Urinary bladder (tissue), 4 donors: ENCODE data around the gene ECHDC1. TPM values are rescaled to one million over a fixed set of nuclear protein-coding genes. Genes with fewer than 3 reads are reported as not detected.
"Not testable (repeated sequence)": the region's sequence is repeated elsewhere in the genome, so short reads cannot be mapped to it uniquely, and the experiment has no call there.

Experiments used
- DNase-seq: peaks from one replicate; pipeline ENCODE4 v3.0.0-alpha.2; 2015; ENCODE audit errors: extremely low spot score
- H3K27ac ChIP-seq: one replicate; pipeline ENCODE4 v1.5.1; 2013; ENCODE audit warnings: low read depth, mild to moderate bottlenecking, moderate library complexity
- H3K36me3 ChIP-seq: one replicate; pipeline ENCODE4 v1.6.1; 2013; ENCODE audit warnings: mild to moderate bottlenecking, moderate library complexity; ENCODE audit not compliant: insufficient read depth
- H3K4me1 ChIP-seq: one replicate; pipeline ENCODE4 v1.6.1; 2013; ENCODE audit warnings: mild to moderate bottlenecking, moderate library complexity; ENCODE audit not compliant: insufficient read depth
- H3K4me3 ChIP-seq: one replicate; pipeline ENCODE4 v1.5.1; 2013; ENCODE audit warnings: low read depth, low read length
- WGBS: extraction: QIAGEN DNeasy Blood & Tissue Kit; methylation state at CpG from one replicate; pipeline ENCODE4 v1.1.7; 2013; 5-methylcytosine and 5-hydroxymethylcytosine counted together
- polyA plus RNA-seq: library from polyadenylated mRNA; stranded (reverse); fragments of 200-250 nt; gene quantifications from one replicate; pipeline ENCODE4 v1.2.3, GENCODE V29; 2013
- total RNA-seq: library from RNA; depleted of rRNA; stranded (reverse); fragments of >200 nt; gene quantifications from one replicate; pipeline ENCODE4 v1.2.3, GENCODE V29; 2014
- donor health status: healthy with polysubstance abuse.
- donor health status: healthy.

The ECHDC1 gene
- total RNA-seq (103 TPM), polyA plus RNA-seq (44.9 TPM)

GRCh38 chr6:127342946-127343808, at the start of gene ECHDC1:
ECHDC1 (minus strand) TSS chr6:127343609; CDS start chr6:127331028, 12,581 bp downstream.
- H3K36me3 ChIP-seq: no peaks in the 10 kb centered on the region
- H3K27ac ChIP-seq: peak within 1 kb of the TSS; percentile 60
- peak within 1 kb of the TSS; percentile 59 for H3K4me3 ChIP-seq
- DNase-seq: peak; percentile 49
- H3K4me1 ChIP-seq: peaks cover 2% of the 10 kb centered on the region
- WGBS: under 1% methylated on average over 75 of the region's 75 CpGs

- WGBS: 89% methylated on average over 1 of the region's 1 CpG
- no peak for DNase-seq
These were observed 48.9 kb upstream of the ECHDC1 start for GRCh38 chr6:127392301-127392700.

GRCh38 chr6:127391094-127391953, 47.9 kb upstream of the ECHDC1 start:
- WGBS: 60% methylated on average over 5 of the region's 5 CpGs
- Histone ChIP-seq H3K4me1 (no peaks in the 10 kb centered on the region), H3K27ac (no peak overlapping the region), H3K36me3 (no peaks in the 10 kb centered on the region), H3K4me3 (no peak overlapping the region)
- no peak for DNase-seq

More at GRCh38 chr6:127392301-127392700, 48.9 kb upstream of the ECHDC1 start:
- no peaks in the 10 kb centered on the region for H3K4me1 ChIP-seq
- no peaks in the 10 kb centered on the region for H3K36me3 ChIP-seq
- no peak overlapping the region for H3K4me3 ChIP-seq
- H3K27ac ChIP-seq: no peak overlapping the region

- WGBS: 55% methylated on average over 3 of the region's 3 CpGs
- H3K36me3 ChIP-seq: no peaks in the 10 kb centered on the region
- no peak for DNase-seq
- H3K27ac ChIP-seq: no peak overlapping the region
- no peaks in the 10 kb centered on the region for H3K4me1 ChIP-seq
- no peak overlapping the region for H3K4me3 ChIP-seq
These were observed 46.3 kb upstream of the ECHDC1 start for GRCh38 chr6:127389706-127390105.

GRCh38 chr6:127385668-127386430, 42.4 kb upstream of the ECHDC1 start:
- WGBS: 45% methylated on average over 3 of the region's 3 CpGs
- Histone ChIP-seq H3K4me1 (no peaks in the 10 kb centered on the region), H3K27ac (no peak overlapping the region), H3K4me3 (no peak overlapping the region), H3K36me3 (no peaks in the 10 kb centered on the region)
- no peak for DNase-seq

- H3K27ac ChIP-seq, DNase-seq, H3K36me3 ChIP-seq, H3K4me3 ChIP-seq, H3K4me1 ChIP-seq: not testable (repeated sequence)
- 98% methylated on average over 5 of the region's 5 CpGs for WGBS
These were observed 41.4 kb upstream of the ECHDC1 start for GRCh38 chr6:127384848-127385247.

- no peak overlapping the region for H3K4me3 ChIP-seq
- no peak overlapping the region for H3K27ac ChIP-seq
- no peaks in the 10 kb centered on the region for H3K4me1 ChIP-seq
- no peaks in the 10 kb centered on the region for H3K36me3 ChIP-seq
- WGBS: 59% methylated on average over 1 of the region's 1 CpG
- DNase-seq: no peak
These were observed 40.6 kb upstream of the ECHDC1 start for GRCh38 chr6:127383988-127384387.

GRCh38 chr6:127382413-127382812, 39.0 kb upstream of the ECHDC1 start:
- Histone ChIP-seq H3K4me3 (no peak overlapping the region), H3K27ac (no peak overlapping the region), H3K4me1 (no peaks in the 10 kb centered on the region), H3K36me3 (no peaks in the 10 kb centered on the region)
- 95% methylated on average over 3 of the region's 3 CpGs for WGBS
- DNase-seq: no peak

GRCh38 chr6:127381384-127381783, 38.0 kb upstream of the ECHDC1 start:
- no peak overlapping the region for H3K27ac ChIP-seq
- 91% methylated on average over 3 of the region's 3 CpGs for WGBS

GRCh38 chr6:127376685-127377084, 33.3 kb upstream of the ECHDC1 start:
- Histone ChIP-seq H3K4me1 (no peaks in the 10 kb centered on the region), H3K27ac (no peak overlapping the region), H3K36me3 (no peaks in the 10 kb centered on the region), H3K4me3 (no peak overlapping the region)
- 91% methylated on average over 2 of the region's 2 CpGs for whole genome bisulfite sequencing
- DNase-seq: no peak

More at GRCh38 chr6:127381384-127381783, 38.0 kb upstream of the ECHDC1 start:
- no peak for DNase-seq
- Histone ChIP-seq H3K36me3 (no peaks in the 10 kb centered on the region), H3K4me1 (no peaks in the 10 kb centered on the region), H3K4me3 (no peak overlapping the region)

- Histone ChIP-seq H3K27ac (no peak overlapping the region), H3K36me3 (no peaks in the 10 kb centered on the region), H3K4me1 (no peaks in the 10 kb centered on the region), H3K4me3 (no peak overlapping the region)
- no peak for DNase-seq
- WGBS: 99% methylated on average over 1 of the region's 1 CpG
These were observed 23.6 kb upstream of the ECHDC1 start for GRCh38 chr6:127367023-127367375.

- Histone ChIP-seq H3K27ac (no peak overlapping the region), H3K4me1 (no peaks in the 10 kb centered on the region), H3K36me3 (no peaks in the 10 kb centered on the region), H3K4me3 (no peak overlapping the region)
- WGBS: 36% methylated on average over 5 of the region's 5 CpGs
- DNase-seq: no peak
These were observed 23.0 kb upstream of the ECHDC1 start for GRCh38 chr6:127366282-127367022.

- Histone ChIP-seq H3K4me1 (no peaks in the 10 kb centered on the region), H3K36me3 (no peaks in the 10 kb centered on the region), H3K4me3 (no peak overlapping the region), H3K27ac (no peak overlapping the region)
- 87% methylated on average over 5 of the region's 5 CpGs for WGBS
- DNase-seq: no peak
These were observed 22.5 kb upstream of the ECHDC1 start for GRCh38 chr6:127365874-127366273.
